Stimulated activated CD4-positive, alpha-beta T cell treated with anti-CD3 and anti-CD28 coated beads, Interleukin-15, amount 100 ng/mL, for 24 hours (primary cell): ENCODE measurements around the gene MOCOS.

ENCODE experiments used
- DNase-seq: peaks from one replicate; pipeline ENCODE4 v3.0.0-alpha.2; 2020

MOCOS gene

GRCh38 chr18:36309436-36310391, 122.4 kb downstream of the MOCOS start:
- DNase-seq = no peak

- DNase-seq = no peak
Observed at GRCh38 chr18:36311026-36311570, 123.8 kb downstream of the MOCOS start.

- no peak for DNase-seq
Observed at GRCh38 chr18:36312806-36313395, 125.6 kb downstream of the MOCOS start.

- no peak for DNase-seq
Observed at GRCh38 chr18:36314098-36314497, 126.8 kb downstream of the MOCOS start.

GRCh38 chr18:36314754-36315153, 127.5 kb downstream of the MOCOS start:
- DNase-seq = no peak

GRCh38 chr18:36315736-36316135, 128.4 kb downstream of the MOCOS start:
- no peak for DNase-seq

- no peak for DNase-seq
Observed at GRCh38 chr18:36316246-36316645, 128.9 kb downstream of the MOCOS start.
